Nephron progenitor cell (in vitro differentiated cells): ENCODE measurements around the gene GALNT16.

Source experiments
- DNase-seq: peaks from one replicate; pipeline ENCODE4 v3.0.0; 2021
- H3K27ac Mint-ChIP-seq: 2 replicates; pipeline ENCODE4 v1.8.0; 2021; ENCODE audit warnings: mild to moderate bottlenecking, moderate library complexity, mixed read lengths
- H3K27me3 Mint-ChIP-seq: 2 replicates; pipeline ENCODE4 v1.8.0; 2021; ENCODE audit warnings: mild to moderate bottlenecking, low read depth, mixed read lengths; ENCODE audit not compliant: poor library complexity
- H3K36me3 Mint-ChIP-seq: 2 replicates; pipeline ENCODE4 v1.8.0; 2021; ENCODE audit warnings: low read depth, mixed read lengths
- H3K4me1 Mint-ChIP-seq: 2 replicates; pipeline ENCODE4 v1.8.0; 2021; ENCODE audit warnings: mixed read lengths
- H3K4me3 Mint-ChIP-seq: 2 replicates; pipeline ENCODE4 v1.8.0; 2021; ENCODE audit warnings: mild to moderate bottlenecking, moderate library complexity, mixed read lengths
- H3K9me3 Mint-ChIP-seq: 2 replicates; pipeline ENCODE4 v1.8.0; 2021; ENCODE audit warnings: mild to moderate bottlenecking, moderate library complexity, mixed read lengths
- TF ChIP-seq, protein P1 (sequence below): fragments of 200-600 bp; sonication (generic); IDR thresholded peaks from 2 replicates; pipeline ENCODE4 v1.5.0; 2021; ENCODE audit warnings: antibody characterized with exemption

The GALNT16 gene

DNA sequence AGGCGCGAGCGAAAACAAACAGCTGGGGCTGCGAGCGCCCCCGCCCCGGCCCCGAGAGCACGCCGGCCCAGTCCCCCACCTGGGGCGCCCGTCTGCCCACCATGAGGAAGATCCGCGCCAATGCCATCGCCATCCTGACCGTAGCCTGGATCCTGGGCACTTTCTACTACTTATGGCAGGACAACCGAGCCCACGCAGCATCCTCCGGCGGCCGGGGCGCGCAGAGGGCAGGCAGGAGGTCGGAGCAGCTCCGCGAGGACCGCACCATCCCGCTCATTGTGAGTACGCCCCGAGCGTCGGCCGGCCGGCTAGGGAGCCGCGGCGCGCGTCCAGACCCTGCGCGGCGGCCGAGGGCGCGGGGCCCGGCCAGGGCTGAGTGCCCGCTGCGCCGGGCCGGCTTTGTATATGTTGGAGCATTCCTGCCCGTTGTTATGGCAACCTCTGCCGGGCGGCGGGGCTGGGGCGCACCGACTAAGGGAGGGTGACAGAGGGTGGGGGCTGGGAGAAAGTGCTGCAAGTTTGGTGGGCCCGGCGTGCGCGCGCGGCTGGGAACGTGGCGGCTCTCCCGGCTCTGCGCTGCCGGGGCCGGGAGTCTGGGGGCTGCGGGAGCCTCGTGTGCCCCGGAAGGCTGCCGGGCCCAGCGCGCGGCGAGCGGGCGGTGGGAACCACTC is 367 bp downstream of the GALNT16 start:
- TF ChIP-seq, protein P1, sequence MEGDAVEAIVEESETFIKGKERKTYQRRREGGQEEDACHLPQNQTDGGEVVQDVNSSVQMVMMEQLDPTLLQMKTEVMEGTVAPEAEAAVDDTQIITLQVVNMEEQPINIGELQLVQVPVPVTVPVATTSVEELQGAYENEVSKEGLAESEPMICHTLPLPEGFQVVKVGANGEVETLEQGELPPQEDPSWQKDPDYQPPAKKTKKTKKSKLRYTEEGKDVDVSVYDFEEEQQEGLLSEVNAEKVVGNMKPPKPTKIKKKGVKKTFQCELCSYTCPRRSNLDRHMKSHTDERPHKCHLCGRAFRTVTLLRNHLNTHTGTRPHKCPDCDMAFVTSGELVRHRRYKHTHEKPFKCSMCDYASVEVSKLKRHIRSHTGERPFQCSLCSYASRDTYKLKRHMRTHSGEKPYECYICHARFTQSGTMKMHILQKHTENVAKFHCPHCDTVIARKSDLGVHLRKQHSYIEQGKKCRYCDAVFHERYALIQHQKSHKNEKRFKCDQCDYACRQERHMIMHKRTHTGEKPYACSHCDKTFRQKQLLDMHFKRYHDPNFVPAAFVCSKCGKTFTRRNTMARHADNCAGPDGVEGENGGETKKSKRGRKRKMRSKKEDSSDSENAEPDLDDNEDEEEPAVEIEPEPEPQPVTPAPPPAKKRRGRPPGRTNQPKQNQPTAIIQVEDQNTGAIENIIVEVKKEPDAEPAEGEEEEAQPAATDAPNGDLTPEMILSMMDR = no peak
- Mint-ChIP-seq H3K27ac (no peak overlapping the region), H3K4me1 (peaks cover 32% of the 10 kb centered on the region), H3K27me3 (peaks cover 90% of the 10 kb centered on the region), H3K9me3 (no peaks in the 10 kb centered on the region), H3K36me3 (no peaks in the 10 kb centered on the region), H3K4me3 (peak overlapping the region; percentile 84)
- peak; percentile 66 for DNase-seq

DNA sequence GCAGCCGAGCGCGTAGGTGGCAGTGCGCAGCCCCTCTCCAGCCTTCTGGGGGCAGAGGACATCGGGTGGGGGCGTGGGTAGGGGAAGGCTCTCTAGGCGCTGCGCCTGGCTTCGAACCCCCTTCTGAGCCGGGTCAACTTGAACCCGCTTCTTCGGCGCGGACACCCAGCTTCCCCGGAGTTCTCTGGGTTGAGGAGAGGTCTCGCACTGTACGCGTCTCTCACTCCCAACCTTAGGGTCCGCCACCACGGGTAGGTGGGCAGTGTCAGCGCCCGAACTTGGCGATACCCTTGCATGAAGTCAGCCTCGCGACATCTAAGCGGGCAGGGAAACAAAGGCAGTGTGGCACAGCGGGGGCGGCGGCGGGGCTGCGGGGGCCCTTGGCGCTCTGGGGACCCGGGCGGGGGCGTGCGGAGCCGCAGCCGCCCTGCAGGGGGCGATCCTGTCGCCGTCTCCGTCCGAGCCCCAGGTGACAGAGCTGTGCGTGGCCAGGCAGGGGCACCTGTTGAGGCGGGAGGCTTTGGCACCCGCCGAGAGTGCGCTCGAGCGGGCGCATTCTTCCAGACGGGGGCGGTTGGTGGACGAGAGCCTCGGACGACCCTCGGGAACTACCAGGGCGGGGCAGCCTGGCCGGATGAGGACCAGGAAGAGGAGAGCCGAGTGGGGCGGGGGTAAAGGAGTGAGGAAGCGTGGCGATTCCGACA is 1.1 kb downstream of the GALNT16 start:
- TF ChIP-seq, protein P1 = peak; percentile 64
- peaks cover 34% of the 10 kb centered on the region for H3K4me1 Mint-ChIP-seq
- peak; percentile 62 for DNase-seq
- no peak overlapping the region for H3K27ac Mint-ChIP-seq
- H3K4me3 Mint-ChIP-seq = peak overlapping the region; percentile 81
- no peaks in the 10 kb centered on the region for H3K9me3 Mint-ChIP-seq
- peaks cover 92% of the 10 kb centered on the region for H3K27me3 Mint-ChIP-seq
- H3K36me3 Mint-ChIP-seq = no peaks in the 10 kb centered on the region

DNA sequence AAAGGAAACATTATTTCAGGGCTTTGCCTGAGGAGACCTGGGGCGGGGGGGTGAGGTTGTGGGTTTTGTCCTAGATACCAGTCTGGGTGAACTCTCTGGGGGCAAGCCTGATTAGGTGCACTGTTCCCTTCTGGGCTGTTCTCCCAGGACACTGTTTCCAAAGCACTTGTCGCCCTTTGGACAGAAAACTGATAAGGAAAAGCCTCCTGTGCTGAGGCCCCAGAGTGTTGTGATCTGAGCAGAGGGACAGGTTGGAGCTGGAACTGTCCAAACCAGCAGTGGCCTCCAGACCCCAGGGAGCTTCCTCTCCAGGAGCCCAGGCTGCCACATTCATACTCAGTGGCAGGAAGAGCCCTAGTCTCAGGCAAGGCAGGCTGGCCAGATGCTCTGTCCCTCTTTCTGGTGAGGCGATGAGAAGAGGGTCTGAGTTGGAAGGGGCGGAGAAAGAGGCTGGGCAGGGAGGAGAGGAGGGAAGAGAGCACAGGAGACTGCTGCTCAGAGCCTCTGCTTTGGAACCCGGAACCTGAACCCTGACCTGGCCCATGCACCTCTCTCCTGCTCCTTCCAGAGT is 1.9 kb downstream of the GALNT16 start:
- Mint-ChIP-seq H3K36me3 (no peaks in the 10 kb centered on the region), H3K27me3 (peaks cover 84% of the 10 kb centered on the region), H3K4me3 (peak overlapping the region; percentile 81), H3K27ac (no peak overlapping the region), H3K9me3 (no peaks in the 10 kb centered on the region), H3K4me1 (peaks cover 34% of the 10 kb centered on the region)
- DNase-seq = peak; percentile 23
- TF ChIP-seq, protein P1 = no peak

DNA sequence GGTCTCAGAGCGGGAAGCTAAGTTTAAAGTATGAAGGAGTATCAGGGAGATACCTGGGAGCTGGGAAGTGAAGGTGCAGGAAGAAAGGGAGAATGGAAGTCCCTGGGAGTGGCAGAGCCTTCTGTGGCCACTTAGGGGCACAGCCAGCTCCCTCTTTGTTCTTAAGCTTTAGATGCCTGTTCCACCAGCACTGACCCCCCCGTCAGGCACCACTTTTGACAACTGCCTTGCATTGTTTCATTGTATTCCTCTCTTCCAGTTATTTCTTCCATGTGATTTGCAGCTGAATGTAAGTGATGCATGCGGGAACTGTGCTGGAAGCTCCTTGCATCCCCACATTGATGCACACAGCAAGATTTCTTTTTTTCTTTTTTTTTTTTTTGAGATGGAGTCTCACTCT is 2.6 kb downstream of the GALNT16 start:
- no peak overlapping the region for H3K4me3 Mint-ChIP-seq
- peaks cover 34% of the 10 kb centered on the region for H3K4me1 Mint-ChIP-seq
- H3K9me3 Mint-ChIP-seq = no peaks in the 10 kb centered on the region
- TF ChIP-seq, protein P1 = no peak
- H3K36me3 Mint-ChIP-seq = no peaks in the 10 kb centered on the region
- DNase-seq = no peak
- H3K27ac Mint-ChIP-seq = no peak overlapping the region
- peaks cover 80% of the 10 kb centered on the region for H3K27me3 Mint-ChIP-seq

GRCh38 chr14:69263364-69263763 is 3.4 kb downstream of the GALNT16 start:
- H3K4me1 Mint-ChIP-seq = peaks cover 34% of the 10 kb centered on the region
- DNase-seq = peak; percentile 26

More at GRCh38 chr14:69263364-69263763, 3.4 kb downstream of the GALNT16 start:
- Mint-ChIP-seq H3K27ac (no peak overlapping the region), H3K4me3 (no peak overlapping the region), H3K36me3 (no peaks in the 10 kb centered on the region), H3K27me3 (peaks cover 72% of the 10 kb centered on the region), H3K9me3 (no peaks in the 10 kb centered on the region)
- TF ChIP-seq, protein P1 = no peak
